ENCODE data around the gene SHROOM3. TPM values are rescaled to one million over a fixed set of nuclear protein-coding genes. Genes with fewer than 3 reads are reported as not detected.

Gene SHROOM3
- total and polyA plus RNA-seq, 2 experiments from 2014 or later, result 11.3 to 73.5 TPM

DNA sequence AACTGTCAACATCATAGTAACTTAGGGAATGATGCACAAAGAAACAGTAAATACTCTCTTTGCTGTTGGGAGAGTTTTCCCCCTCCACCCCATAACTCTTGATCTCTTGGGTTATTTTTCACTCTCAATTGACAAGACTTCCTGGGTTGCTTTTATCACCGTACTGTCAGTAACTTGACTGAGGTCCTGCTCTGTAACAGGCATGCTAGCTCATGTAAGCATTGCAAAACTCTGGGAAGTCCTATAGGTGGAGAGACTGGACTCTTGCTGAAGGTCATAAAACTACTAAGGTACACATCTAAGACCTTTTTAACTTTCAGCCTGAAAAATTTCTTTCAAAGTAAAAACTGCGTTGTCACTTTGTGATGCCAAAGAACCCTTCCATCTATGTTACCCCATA is 10.9 kb downstream of the SHROOM3 start (continued):
- TF ChIP-seq, protein P1, sequence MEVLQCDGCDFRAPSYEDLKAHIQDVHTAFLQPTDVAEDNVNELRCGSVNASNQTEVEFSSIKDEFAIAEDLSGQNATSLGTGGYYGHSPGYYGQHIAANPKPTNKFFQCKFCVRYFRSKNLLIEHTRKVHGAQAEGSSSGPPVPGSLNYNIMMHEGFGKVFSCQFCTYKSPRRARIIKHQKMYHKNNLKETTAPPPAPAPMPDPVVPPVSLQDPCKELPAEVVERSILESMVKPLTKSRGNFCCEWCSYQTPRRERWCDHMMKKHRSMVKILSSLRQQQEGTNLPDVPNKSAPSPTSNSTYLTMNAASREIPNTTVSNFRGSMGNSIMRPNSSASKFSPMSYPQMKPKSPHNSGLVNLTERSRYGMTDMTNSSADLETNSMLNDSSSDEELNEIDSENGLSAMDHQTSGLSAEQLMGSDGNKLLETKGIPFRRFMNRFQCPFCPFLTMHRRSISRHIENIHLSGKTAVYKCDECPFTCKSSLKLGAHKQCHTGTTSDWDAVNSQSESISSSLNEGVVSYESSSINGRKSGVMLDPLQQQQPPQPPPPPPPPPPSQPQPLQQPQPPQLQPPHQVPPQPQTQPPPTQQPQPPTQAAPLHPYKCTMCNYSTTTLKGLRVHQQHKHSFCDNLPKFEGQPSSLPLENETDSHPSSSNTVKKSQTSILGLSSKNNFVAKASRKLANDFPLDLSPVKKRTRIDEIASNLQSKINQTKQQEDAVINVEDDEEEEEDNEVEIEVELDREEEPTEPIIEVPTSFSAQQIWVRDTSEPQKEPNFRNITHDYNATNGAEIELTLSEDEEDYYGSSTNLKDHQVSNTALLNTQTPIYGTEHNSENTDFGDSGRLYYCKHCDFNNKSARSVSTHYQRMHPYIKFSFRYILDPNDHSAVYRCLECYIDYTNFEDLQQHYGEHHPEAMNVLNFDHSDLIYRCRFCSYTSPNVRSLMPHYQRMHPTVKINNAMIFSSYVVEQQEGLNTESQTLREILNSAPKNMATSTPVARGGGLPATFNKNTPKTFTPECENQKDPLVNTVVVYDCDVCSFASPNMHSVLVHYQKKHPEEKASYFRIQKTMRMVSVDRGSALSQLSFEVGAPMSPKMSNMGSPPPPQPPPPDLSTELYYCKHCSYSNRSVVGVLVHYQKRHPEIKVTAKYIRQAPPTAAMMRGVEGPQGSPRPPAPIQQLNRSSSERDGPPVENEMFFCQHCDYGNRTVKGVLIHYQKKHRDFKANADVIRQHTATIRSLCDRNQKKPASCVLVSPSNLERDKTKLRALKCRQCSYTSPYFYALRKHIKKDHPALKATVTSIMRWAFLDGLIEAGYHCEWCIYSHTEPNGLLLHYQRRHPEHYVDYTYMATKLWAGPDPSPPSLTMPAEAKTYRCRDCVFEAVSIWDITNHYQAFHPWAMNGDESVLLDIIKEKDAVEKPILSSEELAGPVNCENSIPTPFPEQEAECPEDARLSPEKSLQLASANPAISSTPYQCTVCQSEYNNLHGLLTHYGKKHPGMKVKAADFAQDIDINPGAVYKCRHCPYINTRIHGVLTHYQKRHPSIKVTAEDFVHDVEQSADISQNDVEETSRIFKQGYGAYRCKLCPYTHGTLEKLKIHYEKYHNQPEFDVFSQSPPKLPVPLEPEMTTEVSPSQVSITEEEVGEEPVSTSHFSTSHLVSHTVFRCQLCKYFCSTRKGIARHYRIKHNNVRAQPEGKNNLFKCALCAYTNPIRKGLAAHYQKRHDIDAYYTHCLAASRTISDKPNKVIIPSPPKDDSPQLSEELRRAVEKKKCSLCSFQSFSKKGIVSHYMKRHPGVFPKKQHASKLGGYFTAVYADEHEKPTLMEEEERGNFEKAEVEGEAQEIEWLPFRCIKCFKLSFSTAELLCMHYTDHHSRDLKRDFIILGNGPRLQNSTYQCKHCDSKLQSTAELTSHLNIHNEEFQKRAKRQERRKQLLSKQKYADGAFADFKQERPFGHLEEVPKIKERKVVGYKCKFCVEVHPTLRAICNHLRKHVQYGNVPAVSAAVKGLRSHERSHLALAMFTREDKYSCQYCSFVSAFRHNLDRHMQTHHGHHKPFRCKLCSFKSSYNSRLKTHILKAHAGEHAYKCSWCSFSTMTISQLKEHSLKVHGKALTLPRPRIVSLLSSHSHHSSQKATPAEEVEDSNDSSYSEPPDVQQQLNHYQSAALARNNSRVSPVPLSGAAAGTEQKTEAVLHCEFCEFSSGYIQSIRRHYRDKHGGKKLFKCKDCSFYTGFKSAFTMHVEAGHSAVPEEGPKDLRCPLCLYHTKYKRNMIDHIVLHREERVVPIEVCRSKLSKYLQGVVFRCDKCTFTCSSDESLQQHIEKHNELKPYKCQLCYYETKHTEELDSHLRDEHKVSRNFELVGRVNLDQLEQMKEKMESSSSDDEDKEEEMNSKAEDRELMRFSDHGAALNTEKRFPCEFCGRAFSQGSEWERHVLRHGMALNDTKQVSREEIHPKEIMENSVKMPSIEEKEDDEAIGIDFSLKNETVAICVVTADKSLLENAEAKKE (CRISPR knock-in tag; IDR thresholded peaks at IDR 0.05), result no peak
- TF ChIP-seq, protein P2, sequence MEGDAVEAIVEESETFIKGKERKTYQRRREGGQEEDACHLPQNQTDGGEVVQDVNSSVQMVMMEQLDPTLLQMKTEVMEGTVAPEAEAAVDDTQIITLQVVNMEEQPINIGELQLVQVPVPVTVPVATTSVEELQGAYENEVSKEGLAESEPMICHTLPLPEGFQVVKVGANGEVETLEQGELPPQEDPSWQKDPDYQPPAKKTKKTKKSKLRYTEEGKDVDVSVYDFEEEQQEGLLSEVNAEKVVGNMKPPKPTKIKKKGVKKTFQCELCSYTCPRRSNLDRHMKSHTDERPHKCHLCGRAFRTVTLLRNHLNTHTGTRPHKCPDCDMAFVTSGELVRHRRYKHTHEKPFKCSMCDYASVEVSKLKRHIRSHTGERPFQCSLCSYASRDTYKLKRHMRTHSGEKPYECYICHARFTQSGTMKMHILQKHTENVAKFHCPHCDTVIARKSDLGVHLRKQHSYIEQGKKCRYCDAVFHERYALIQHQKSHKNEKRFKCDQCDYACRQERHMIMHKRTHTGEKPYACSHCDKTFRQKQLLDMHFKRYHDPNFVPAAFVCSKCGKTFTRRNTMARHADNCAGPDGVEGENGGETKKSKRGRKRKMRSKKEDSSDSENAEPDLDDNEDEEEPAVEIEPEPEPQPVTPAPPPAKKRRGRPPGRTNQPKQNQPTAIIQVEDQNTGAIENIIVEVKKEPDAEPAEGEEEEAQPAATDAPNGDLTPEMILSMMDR (conservative IDR thresholded peaks at IDR 0.05; ENCODE audit: low read depth in 2 of 2), result no peak
- no peak for TF ChIP-seq ZNF331 (CRISPR knock-in tag; IDR thresholded peaks at IDR 0.05; ENCODE audit: low read depth)

DNA sequence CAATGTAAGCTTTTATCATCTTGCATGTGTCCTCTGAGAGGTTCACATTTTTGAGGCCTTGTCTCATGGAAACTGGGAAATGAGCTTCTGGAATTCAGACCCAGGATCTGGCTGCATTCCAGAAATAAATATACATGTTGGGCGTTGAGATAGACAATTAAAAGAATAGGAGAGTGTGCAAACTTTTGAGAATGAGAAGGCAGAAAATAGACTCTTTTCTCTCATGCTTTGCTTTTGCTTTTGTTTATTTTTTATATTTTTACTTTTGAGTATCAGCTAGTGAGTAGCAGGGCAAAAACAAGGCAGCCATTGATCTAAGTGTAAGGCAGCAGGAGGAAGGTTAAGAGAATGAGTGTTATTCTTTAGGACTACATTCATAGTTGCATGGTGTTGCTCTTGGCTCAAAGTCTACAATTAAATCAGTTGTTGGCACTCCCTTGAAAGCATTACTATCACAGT is 12.4 kb downstream of the SHROOM3 start:
- Histone ChIP-seq H4K20me1 (replicated peaks; ENCODE audit: insufficient read depth) (no peaks in the 10 kb centered on the region), H3F3A (replicated peaks; ENCODE audit: low read depth) (no peaks in the 10 kb centered on the region), H2AFZ (no peak overlapping the region), H3K4me3 (no peak overlapping the region), H3K27ac (ENCODE audit: low read depth) (no peak overlapping the region), H3K9me2 (ENCODE audit: insufficient read depth) (no peaks in the 10 kb centered on the region), H3K4me2 (no peak overlapping the region), H3K4me1 (ENCODE audit: insufficient read depth) (peaks cover 14% of the 10 kb centered on the region), H3K27me3 (ENCODE audit: insufficient read depth) (no peaks in the 10 kb centered on the region), H3K79me2 (replicated peaks; ENCODE audit: insufficient read depth) (no peaks in the 10 kb centered on the region), H3K36me3 (ENCODE audit: insufficient read depth) (no peaks in the 10 kb centered on the region)
- Mint-ChIP-seq H3K9me3 (no peaks in the 10 kb centered on the region), H3K4me3 (no peak overlapping the region), H3K4me1 (peaks cover 30% of the 10 kb centered on the region), H3K27me3 (ENCODE audit: insufficient read depth, low read depth, poor library complexity) (peaks cover 3% of the 10 kb centered on the region), H3K27ac (0 out of 2 replicates have a peak overlapping the region, but pooled peaks have one; percentile 53), H3K36me3 (ENCODE audit: low read depth) (no peaks in the 10 kb centered on the region)
- DNase-seq (ENCODE audit: low spot score) (no peak), ATAC-seq (no peak)
- no peak for TF ChIP-seq POLR2AphosphoS5 (IDR thresholded peaks at IDR 0.05; ENCODE audit: low read depth)
- TF ChIP-seq, protein P3, sequence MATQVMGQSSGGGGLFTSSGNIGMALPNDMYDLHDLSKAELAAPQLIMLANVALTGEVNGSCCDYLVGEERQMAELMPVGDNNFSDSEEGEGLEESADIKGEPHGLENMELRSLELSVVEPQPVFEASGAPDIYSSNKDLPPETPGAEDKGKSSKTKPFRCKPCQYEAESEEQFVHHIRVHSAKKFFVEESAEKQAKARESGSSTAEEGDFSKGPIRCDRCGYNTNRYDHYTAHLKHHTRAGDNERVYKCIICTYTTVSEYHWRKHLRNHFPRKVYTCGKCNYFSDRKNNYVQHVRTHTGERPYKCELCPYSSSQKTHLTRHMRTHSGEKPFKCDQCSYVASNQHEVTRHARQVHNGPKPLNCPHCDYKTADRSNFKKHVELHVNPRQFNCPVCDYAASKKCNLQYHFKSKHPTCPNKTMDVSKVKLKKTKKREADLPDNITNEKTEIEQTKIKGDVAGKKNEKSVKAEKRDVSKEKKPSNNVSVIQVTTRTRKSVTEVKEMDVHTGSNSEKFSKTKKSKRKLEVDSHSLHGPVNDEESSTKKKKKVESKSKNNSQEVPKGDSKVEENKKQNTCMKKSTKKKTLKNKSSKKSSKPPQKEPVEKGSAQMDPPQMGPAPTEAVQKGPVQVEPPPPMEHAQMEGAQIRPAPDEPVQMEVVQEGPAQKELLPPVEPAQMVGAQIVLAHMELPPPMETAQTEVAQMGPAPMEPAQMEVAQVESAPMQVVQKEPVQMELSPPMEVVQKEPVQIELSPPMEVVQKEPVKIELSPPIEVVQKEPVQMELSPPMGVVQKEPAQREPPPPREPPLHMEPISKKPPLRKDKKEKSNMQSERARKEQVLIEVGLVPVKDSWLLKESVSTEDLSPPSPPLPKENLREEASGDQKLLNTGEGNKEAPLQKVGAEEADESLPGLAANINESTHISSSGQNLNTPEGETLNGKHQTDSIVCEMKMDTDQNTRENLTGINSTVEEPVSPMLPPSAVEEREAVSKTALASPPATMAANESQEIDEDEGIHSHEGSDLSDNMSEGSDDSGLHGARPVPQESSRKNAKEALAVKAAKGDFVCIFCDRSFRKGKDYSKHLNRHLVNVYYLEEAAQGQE (IDR thresholded peaks at IDR 0.05; ENCODE audit: unreplicated experiment), result no peak
- TF ChIP-seq, protein P2 (conservative IDR thresholded peaks at IDR 0.05; ENCODE audit: low read depth in 2 of 2), result no peak
- TF ChIP-seq CREB1 (CRISPR knock-in tag; IDR thresholded peaks at IDR 0.05; ENCODE audit: low read depth), result no peak

Measured in GM23338 (cell line).